H9 (cell line): Measurements from ENCODE around the gene VSTM2L. TPM values are rescaled to one million over a fixed set of nuclear protein-coding genes. Genes with fewer than 3 reads are reported as not detected.

ENCODE experiments used
- DNase-seq: peaks from one replicate; pipeline ENCODE4 v3.0.0-alpha.2; 2017
- H2AFZ ChIP-seq: one replicate; pipeline ENCODE4 v1.6.1; 2013; ENCODE audit warnings: mild to moderate bottlenecking, low read length, control low read depth, moderate library complexity
- H2AK5ac ChIP-seq: 2 replicates; pipeline ENCODE4 v1.6.1; 2013; ENCODE audit warnings: low read length, control low read depth, mixed read lengths; ENCODE audit not compliant: insufficient read length
- H2BK120ac ChIP-seq: one replicate; pipeline ENCODE4 v1.6.1; 2013; ENCODE audit warnings: low read depth, mild to moderate bottlenecking, low read length, control low read depth, inconsistent platforms; ENCODE audit not compliant: poor library complexity, severe bottlenecking
- H2BK12ac ChIP-seq: 2 replicates; pipeline ENCODE4 v1.6.1; 2013; ENCODE audit warnings: low read length, control low read depth, mixed read lengths, low read depth; ENCODE audit not compliant: insufficient read length
- H2BK15ac ChIP-seq: 2 replicates; pipeline ENCODE4 v1.6.1; 2013; ENCODE audit warnings: low read depth, low read length, control low read depth
- H2BK20ac ChIP-seq: one replicate; pipeline ENCODE4 v1.6.1; 2013; ENCODE audit warnings: low read depth, mild to moderate bottlenecking, low read length, control low read depth, inconsistent platforms; ENCODE audit not compliant: poor library complexity, severe bottlenecking
- H2BK5ac ChIP-seq: 2 replicates; pipeline ENCODE4 v1.6.1; 2013; ENCODE audit warnings: low read length, control low read depth, mixed read lengths; ENCODE audit not compliant: insufficient read length
- H3K14ac ChIP-seq: 2 replicates; pipeline ENCODE4 v1.6.1; 2013; ENCODE audit warnings: low read length, control low read depth; ENCODE audit not compliant: insufficient read depth
- H3K18ac ChIP-seq: 2 replicates; pipeline ENCODE4 v1.6.1; 2013; ENCODE audit warnings: low read depth, mild to moderate bottlenecking, mixed read lengths, low read length, control low read depth; ENCODE audit not compliant: insufficient read length
- H3K23ac ChIP-seq: 2 replicates; pipeline ENCODE4 v1.6.1; 2013; ENCODE audit warnings: low read length, control low read depth, mixed read lengths, low read depth; ENCODE audit not compliant: insufficient read length
- H3K23me2 ChIP-seq: 2 replicates; pipeline ENCODE4 v1.6.1; 2013; ENCODE audit warnings: low read depth, mild to moderate bottlenecking, mixed read lengths, low read length, control low read depth; ENCODE audit not compliant: insufficient read length, poor library complexity, severe bottlenecking
- H3K27ac ChIP-seq: 2 replicates; pipeline ENCODE4 v1.5.1; 2013; ENCODE audit warnings: low read length, control low read depth, mixed read lengths, low read depth; ENCODE audit not compliant: insufficient read length
- H3K27me3 ChIP-seq: 2 replicates; pipeline ENCODE4 v1.6.1; 2013; ENCODE audit warnings: low read length, control low read depth, inconsistent platforms; ENCODE audit not compliant: insufficient read depth
- H3K4ac ChIP-seq: 2 replicates; pipeline ENCODE4 v1.6.1; 2013; ENCODE audit warnings: low read depth, mild to moderate bottlenecking, control low read depth, inconsistent platforms, low read length, moderate library complexity
- H3K4me1 ChIP-seq: 2 replicates; pipeline ENCODE4 v1.6.1; 2013; ENCODE audit warnings: low read length, control low read depth, inconsistent platforms; ENCODE audit not compliant: insufficient read depth
- H3K4me2 ChIP-seq: 2 replicates; pipeline ENCODE4 v1.6.1; 2013; ENCODE audit warnings: low read length, control low read depth, mixed read lengths; ENCODE audit not compliant: insufficient read length, insufficient read depth
- H3K56ac ChIP-seq: 2 replicates; pipeline ENCODE4 v1.6.1; 2013; ENCODE audit warnings: low read depth, mild to moderate bottlenecking, mixed read lengths, low read length, control low read depth; ENCODE audit not compliant: insufficient read length
- H3K79me1 ChIP-seq: 2 replicates; pipeline ENCODE4 v1.6.1; 2013; ENCODE audit warnings: low read depth, mild to moderate bottlenecking, moderate library complexity, low read length, control low read depth, inconsistent platforms; ENCODE audit not compliant: insufficient read depth, poor library complexity, severe bottlenecking
- H3K79me2 ChIP-seq: 2 replicates; pipeline ENCODE4 v1.6.1; 2013; ENCODE audit warnings: low read length, control low read depth, inconsistent platforms; ENCODE audit not compliant: insufficient read depth
- H3K9ac ChIP-seq: 2 replicates; pipeline ENCODE4 v1.6.1; 2013; ENCODE audit warnings: low read length, control low read depth, mixed read lengths; ENCODE audit not compliant: insufficient read length; ENCODE audit errors: extremely low read depth
- H3K9me3 ChIP-seq: one replicate; pipeline ENCODE4 v1.6.1; 2013; ENCODE audit warnings: low read depth, low read length, inconsistent platforms; ENCODE audit not compliant: control insufficient read depth
- H3T11ph ChIP-seq: one replicate; pipeline ENCODE4 v1.6.1; 2013; ENCODE audit warnings: mild to moderate bottlenecking, low read length, control low read depth, inconsistent platforms
- H4K20me1 ChIP-seq: one replicate; pipeline ENCODE4 v1.6.1; 2013; ENCODE audit not compliant: control insufficient read depth, insufficient read length, insufficient read depth
- H4K5ac ChIP-seq: 2 replicates; pipeline ENCODE4 v1.6.1; 2013; ENCODE audit warnings: low read depth, mild to moderate bottlenecking, mixed read lengths, low read length, control low read depth; ENCODE audit not compliant: insufficient read length
- H4K8ac ChIP-seq: replicated peaks from 2 replicates; pipeline ENCODE4 v1.6.1; 2013; ENCODE audit warnings: low read length, control low read depth, mixed read lengths, low read depth; ENCODE audit not compliant: insufficient read length
- H4K91ac ChIP-seq: 2 replicates; pipeline ENCODE4 v1.6.1; 2013; ENCODE audit warnings: low read depth, mild to moderate bottlenecking, moderate library complexity, mixed read lengths, low read length, control low read depth; ENCODE audit not compliant: insufficient read length
- H3K27ac Mint-ChIP-seq, 3 experiments: 2 replicates in 2 of 3; 3 replicates in 1 of 3; pipeline ENCODE4 v1.8.0; 2020 to 2021; ENCODE audit warnings: mixed read lengths in 3 of 3, mild to moderate bottlenecking in 1 of 3, moderate library complexity in 1 of 3
- H3K27me3 Mint-ChIP-seq: 2 replicates; pipeline ENCODE4 v1.8.0; 2021; ENCODE audit warnings: low read depth, mild to moderate bottlenecking, moderate library complexity, mixed read lengths
- H3K36me3 Mint-ChIP-seq, 3 experiments: 2 replicates in 2 of 3; 3 replicates in 1 of 3; pipeline ENCODE4 v1.8.0; 2020 to 2021; ENCODE audit warnings: low read depth in 3 of 3, mixed read lengths in 3 of 3; ENCODE audit not compliant: insufficient read depth in 1 of 3
- H3K4me1 Mint-ChIP-seq, 2 experiments: 2 replicates each; pipeline ENCODE4 v1.8.0; 2020; ENCODE audit warnings: mixed read lengths in 2 of 2
- H3K4me3 Mint-ChIP-seq, 2 experiments: 2 replicates in 1 of 2; 3 replicates in 1 of 2; pipeline ENCODE4 v1.8.0; 2020 to 2021; ENCODE audit warnings: mild to moderate bottlenecking in 2 of 2, mixed read lengths in 2 of 2, moderate library complexity in 1 of 2
- H3K9me3 Mint-ChIP-seq, 2 experiments: 2 replicates in 1 of 2; 3 replicates in 1 of 2; pipeline ENCODE4 v1.8.0; 2020; ENCODE audit warnings: mild to moderate bottlenecking in 2 of 2, mixed read lengths in 2 of 2, moderate library complexity in 1 of 2
- CTCF ChIP-seq: fragments of 200-600 bp; sonication (generic); conservative IDR thresholded peaks from 3 replicates; pipeline ENCODE4 v1.8.0; 2021; ENCODE audit warnings: antibody characterized with exemption, mild to moderate bottlenecking
- WGBS: extraction: QIAGEN DNeasy Blood & Tissue Kit; methylation state at CpG from one replicate; pipeline ENCODE4 v1.1.7; 2013; ENCODE audit warnings: missing lambda C conversion rate, low lambda C conversion rate, mixed read lengths; ENCODE audit not compliant: insufficient read length; ENCODE audit errors: extremely low coverage; 5-methylcytosine and 5-hydroxymethylcytosine counted together
- total RNA-seq: library from RNA; stranded (reverse); gene quantifications from 2 replicates; pipeline ENCODE4 v1.2.1, GENCODE V29; 2021

The VSTM2L gene
- total RNA-seq, 1 experiment from 2014 or later = 2.1 TPM

GRCh38 chr20:37992802-37993409 is 90.0 kb downstream of the VSTM2L start:
- H3K79me1 ChIP-seq = no peaks in the 10 kb centered on the region
- H4K20me1 ChIP-seq = no peaks in the 10 kb centered on the region
- Mint-ChIP-seq H3K4me3 (no peak overlapping the region), H3K9me3 (no peaks in the 10 kb centered on the region), H3K4me1 (peaks cover 4 to 14% of the 10 kb centered on the region in 2 experiments), H3K36me3 (peaks cover 23 to 64% (median 62%) of the 10 kb centered on the region in 3 experiments; a peak in 6 of 7 replicates), H3K27me3 (no peaks in the 10 kb centered on the region), H3K27ac (0 out of 7 replicates have a peak overlapping the region, but pooled peaks of 1 of the 3 experiments have one; percentile 14)
- no peak overlapping the region for H3T11ph ChIP-seq
- no peak overlapping the region for H4K5ac ChIP-seq
- peak; percentile 84 for TF ChIP-seq CTCF
- no peaks in the 10 kb centered on the region for H3K4me1 ChIP-seq
- whole genome bisulfite sequencing = no CpG with 5 or more reads among the region's 5 CpGs
- H3K23ac ChIP-seq = no peak overlapping the region
- no peak overlapping the region for H3K9ac ChIP-seq
- DNase-seq = no peak
- H2AK5ac ChIP-seq = no peak overlapping the region
- no peak overlapping the region for H2BK5ac ChIP-seq
- no peak overlapping the region for H4K8ac ChIP-seq
- no peak overlapping the region for H3K56ac ChIP-seq
- H3K23me2 ChIP-seq = no peaks in the 10 kb centered on the region
- H2BK20ac ChIP-seq = no peak overlapping the region
- H3K79me2 ChIP-seq = no peaks in the 10 kb centered on the region
- H2AFZ ChIP-seq = no peak overlapping the region
- no peak overlapping the region for H3K18ac ChIP-seq
- H3K14ac ChIP-seq = no peak overlapping the region
- no peak overlapping the region for H2BK12ac ChIP-seq
- no peak overlapping the region for H2BK15ac ChIP-seq
- no peak overlapping the region for H3K4me2 ChIP-seq
- no peaks in the 10 kb centered on the region for H3K27me3 ChIP-seq
- no peak overlapping the region for H2BK120ac ChIP-seq
- no peak overlapping the region for H3K4ac ChIP-seq
- no peak overlapping the region for H4K91ac ChIP-seq
- no peak overlapping the region for H3K27ac ChIP-seq
- no peaks in the 10 kb centered on the region for H3K9me3 ChIP-seq
